Measurements from ENCODE around the gene DUOXA2. TPM values are rescaled to one million over a fixed set of nuclear protein-coding genes. Genes with fewer than 3 reads are reported as not detected.

The DUOXA2 gene
- total RNA-seq, 1 experiment from 2014 or later, result not detected

DNA sequence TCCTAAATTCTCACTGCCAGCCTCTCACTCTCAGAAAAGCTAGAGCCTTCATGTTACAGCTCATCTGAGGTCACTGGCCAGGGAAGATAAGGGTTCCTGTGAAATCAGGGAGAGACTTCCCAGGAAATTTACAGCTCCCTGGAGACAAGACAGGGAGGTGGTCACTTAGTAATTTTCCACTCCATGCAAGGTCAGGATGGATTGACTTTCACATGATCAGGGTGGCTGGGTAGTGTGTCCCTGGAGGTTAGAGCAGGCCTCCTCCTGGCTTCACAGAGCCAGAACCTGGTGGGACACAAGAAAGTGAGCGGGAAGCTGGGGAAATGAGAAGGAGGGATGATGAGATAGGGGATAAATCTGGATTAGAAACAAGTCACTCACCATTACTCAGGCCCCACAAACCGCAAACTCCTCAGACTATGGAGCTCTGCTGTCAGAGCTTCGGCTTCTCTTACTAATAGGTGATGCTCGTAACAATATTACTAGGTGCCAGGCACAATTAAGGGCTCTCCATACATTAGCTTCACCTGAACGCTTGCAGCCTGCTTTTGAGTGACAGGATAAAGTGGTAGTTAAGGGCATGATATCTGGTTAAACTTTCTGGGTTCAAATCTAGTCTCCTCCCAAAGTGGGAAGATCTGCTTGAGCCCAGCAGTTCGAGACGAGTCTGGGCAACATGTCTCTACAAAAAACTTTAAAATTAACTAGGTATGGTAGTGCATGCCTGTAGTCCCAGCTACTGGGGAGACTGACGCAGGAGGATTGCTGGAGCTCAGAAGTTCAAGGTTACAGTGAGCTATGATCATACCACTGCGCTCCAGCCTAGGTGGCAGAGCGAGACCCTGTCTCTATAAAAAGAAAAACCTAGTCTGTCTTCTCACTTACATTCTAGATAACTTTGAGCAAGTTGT is 25.1 kb upstream of the DUOXA2 start:
- no peaks in the 10 kb centered on the region for H3K9me3 Mint-ChIP-seq (ENCODE audit: low read depth, unreplicated experiment)
- no peak for DNase-seq
- no peaks in the 10 kb centered on the region for H3K36me3 Mint-ChIP-seq (ENCODE audit: insufficient read depth, unreplicated experiment)
- no peak overlapping the region for H3K27ac Mint-ChIP-seq (ENCODE audit: unreplicated experiment)
- H3K4me1 Mint-ChIP-seq (ENCODE audit: low read depth, unreplicated experiment), result no peaks in the 10 kb centered on the region
- peaks cover 76% of the 10 kb centered on the region for H3K27me3 Mint-ChIP-seq (ENCODE audit: unreplicated experiment)
- CTCF ChIA-PET, result no interaction called here
- BruUV-seq (replicated peaks), result no TSS peak
- TF ChIP-seq, protein P1, sequence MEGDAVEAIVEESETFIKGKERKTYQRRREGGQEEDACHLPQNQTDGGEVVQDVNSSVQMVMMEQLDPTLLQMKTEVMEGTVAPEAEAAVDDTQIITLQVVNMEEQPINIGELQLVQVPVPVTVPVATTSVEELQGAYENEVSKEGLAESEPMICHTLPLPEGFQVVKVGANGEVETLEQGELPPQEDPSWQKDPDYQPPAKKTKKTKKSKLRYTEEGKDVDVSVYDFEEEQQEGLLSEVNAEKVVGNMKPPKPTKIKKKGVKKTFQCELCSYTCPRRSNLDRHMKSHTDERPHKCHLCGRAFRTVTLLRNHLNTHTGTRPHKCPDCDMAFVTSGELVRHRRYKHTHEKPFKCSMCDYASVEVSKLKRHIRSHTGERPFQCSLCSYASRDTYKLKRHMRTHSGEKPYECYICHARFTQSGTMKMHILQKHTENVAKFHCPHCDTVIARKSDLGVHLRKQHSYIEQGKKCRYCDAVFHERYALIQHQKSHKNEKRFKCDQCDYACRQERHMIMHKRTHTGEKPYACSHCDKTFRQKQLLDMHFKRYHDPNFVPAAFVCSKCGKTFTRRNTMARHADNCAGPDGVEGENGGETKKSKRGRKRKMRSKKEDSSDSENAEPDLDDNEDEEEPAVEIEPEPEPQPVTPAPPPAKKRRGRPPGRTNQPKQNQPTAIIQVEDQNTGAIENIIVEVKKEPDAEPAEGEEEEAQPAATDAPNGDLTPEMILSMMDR (IDR thresholded peaks at IDR 0.05; ENCODE audit: unreplicated experiment), result no peak
- intact Hi-C loops (cut with micrococcal nuclease; ENCODE audit: unreplicated experiment), result no loop called here
- no peak overlapping the region for H3K4me3 Mint-ChIP-seq (ENCODE audit: low read depth, unreplicated experiment)

DNA sequence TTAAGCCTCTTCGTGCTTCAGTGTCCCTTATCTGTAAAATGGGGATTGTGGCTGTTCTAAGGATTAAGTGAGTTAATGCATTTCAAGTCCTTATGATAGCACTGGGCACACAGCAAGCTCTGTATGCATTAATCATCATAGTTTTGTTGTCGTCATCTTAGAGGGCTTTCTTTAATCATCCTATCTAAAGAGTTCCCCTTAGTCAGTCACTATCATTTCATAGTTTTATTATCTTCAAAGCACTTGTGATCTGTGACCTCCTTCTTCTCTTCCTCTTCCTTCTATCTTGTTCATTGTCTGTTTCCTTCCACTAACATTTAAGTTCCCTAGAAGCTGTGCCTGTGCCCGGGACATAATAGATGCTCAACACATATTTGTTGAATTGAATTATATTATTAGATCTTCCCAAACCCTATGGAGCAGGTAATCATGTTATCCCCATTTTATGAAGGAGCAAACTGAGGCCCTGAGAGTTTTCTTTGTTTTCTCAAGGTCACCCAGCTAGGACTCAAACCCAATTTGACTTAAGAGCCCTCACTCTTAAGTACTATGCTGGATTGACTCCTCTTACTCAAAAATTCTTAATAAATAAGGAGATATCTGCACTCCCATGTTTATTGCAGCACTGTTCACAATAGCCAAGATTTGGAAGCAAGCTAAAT is 24.3 kb upstream of the DUOXA2 start:
- TF ChIP-seq, protein P1 (IDR thresholded peaks at IDR 0.05; ENCODE audit: unreplicated experiment), result no peak
- Mint-ChIP-seq H3K4me1 (ENCODE audit: low read depth, unreplicated experiment) (no peaks in the 10 kb centered on the region), H3K27ac (ENCODE audit: unreplicated experiment) (no peak overlapping the region), H3K27me3 (ENCODE audit: unreplicated experiment) (peaks cover 73% of the 10 kb centered on the region), H3K36me3 (ENCODE audit: insufficient read depth, unreplicated experiment) (no peaks in the 10 kb centered on the region), H3K9me3 (ENCODE audit: low read depth, unreplicated experiment) (no peaks in the 10 kb centered on the region), H3K4me3 (ENCODE audit: low read depth, unreplicated experiment) (no peak overlapping the region)
- no peak for DNase-seq
- BruUV-seq (replicated peaks), result no TSS peak
- CTCF ChIA-PET, result interaction anchor here (1.0 kb wide), 1 partner anchor 24 kb away, joined by 3 read pairs; the partner anchor contains the start of genes DUOX2 and DUOXA2
- intact Hi-C loops (cut with micrococcal nuclease; ENCODE audit: unreplicated experiment), result no loop called here

DNA sequence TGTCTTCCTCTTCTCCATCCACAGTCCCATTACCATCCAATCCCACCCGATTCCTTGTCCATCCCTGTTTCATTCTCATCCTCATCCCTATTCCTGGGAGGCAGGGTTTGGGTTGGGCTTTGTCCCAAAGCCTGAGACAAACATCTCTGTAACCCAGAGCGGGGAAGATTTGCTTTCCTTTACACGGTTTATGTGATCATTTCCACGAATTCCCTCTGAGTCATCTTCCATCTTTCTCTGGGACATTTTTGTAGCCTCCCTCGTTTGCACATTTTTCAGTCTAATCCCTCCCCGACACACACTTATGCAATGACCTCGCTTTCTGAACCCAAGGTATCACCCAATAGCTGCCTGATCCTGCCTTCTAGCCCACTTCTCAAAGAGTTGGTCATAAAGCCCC is 23.0 kb upstream of the DUOXA2 start:
- no peaks in the 10 kb centered on the region for H3K9me3 Mint-ChIP-seq (ENCODE audit: low read depth, unreplicated experiment)
- BruUV-seq (replicated peaks), result no TSS peak
- no peak overlapping the region for H3K4me3 Mint-ChIP-seq (ENCODE audit: low read depth, unreplicated experiment)
- H3K4me1 Mint-ChIP-seq (ENCODE audit: low read depth, unreplicated experiment), result no peaks in the 10 kb centered on the region
- H3K27me3 Mint-ChIP-seq (ENCODE audit: unreplicated experiment), result peaks cover 72% of the 10 kb centered on the region
- no peak overlapping the region for H3K27ac Mint-ChIP-seq (ENCODE audit: unreplicated experiment)
- TF ChIP-seq, protein P1 (IDR thresholded peaks at IDR 0.05; ENCODE audit: unreplicated experiment), result no peak
- intact Hi-C loops (cut with micrococcal nuclease; ENCODE audit: unreplicated experiment), result no loop called here
- H3K36me3 Mint-ChIP-seq (ENCODE audit: insufficient read depth, unreplicated experiment), result no peaks in the 10 kb centered on the region
- DNase-seq, result no peak
- CTCF ChIA-PET, result no interaction called here

DNA sequence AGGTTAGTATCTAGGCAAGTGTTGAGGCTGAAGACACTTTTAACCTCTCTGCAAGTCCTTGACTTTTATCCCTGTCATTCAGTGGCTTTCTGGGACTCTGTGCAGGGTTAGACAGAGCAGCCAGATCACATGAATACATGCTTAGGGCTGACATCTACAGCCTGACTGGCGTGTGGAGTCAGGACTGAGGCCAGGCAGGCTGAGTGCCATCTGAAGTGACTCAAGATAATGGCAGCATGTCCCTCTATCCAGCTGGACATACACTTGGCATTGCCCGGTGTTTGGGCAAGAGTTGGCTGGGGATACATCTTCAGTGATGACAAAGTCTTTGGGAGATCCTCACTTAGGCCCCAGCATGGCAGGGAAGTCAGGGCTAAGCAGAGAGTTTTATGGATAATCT is 22.6 kb upstream of the DUOXA2 start:
- CTCF ChIA-PET, result no interaction called here
- Mint-ChIP-seq H3K27ac (ENCODE audit: unreplicated experiment) (no peak overlapping the region), H3K4me3 (ENCODE audit: low read depth, unreplicated experiment) (no peak overlapping the region), H3K36me3 (ENCODE audit: insufficient read depth, unreplicated experiment) (no peaks in the 10 kb centered on the region), H3K9me3 (ENCODE audit: low read depth, unreplicated experiment) (no peaks in the 10 kb centered on the region), H3K4me1 (ENCODE audit: low read depth, unreplicated experiment) (no peaks in the 10 kb centered on the region), H3K27me3 (ENCODE audit: unreplicated experiment) (peaks cover 72% of the 10 kb centered on the region)
- no TSS peak for BruUV-seq (replicated peaks)
- TF ChIP-seq, protein P1 (IDR thresholded peaks at IDR 0.05; ENCODE audit: unreplicated experiment), result no peak
- intact Hi-C loops (cut with micrococcal nuclease; ENCODE audit: unreplicated experiment), result no loop called here
- DNase-seq, result no peak
